Fibroblast of the aortic adventitia (primary cell): ENCODE measurements around the gene LRRIQ3. TPM values are rescaled to one million over a fixed set of nuclear protein-coding genes. Genes with fewer than 3 reads are reported as not detected.

Experiments
- DNase-seq: peaks from one replicate; pipeline ENCODE4 v3.0.0-alpha.2; 2010; ENCODE audit warnings: low read depth
- H3K4me3 ChIP-seq: 2 replicates; pipeline ENCODE4 v1.5.1; 2011; ENCODE audit warnings: low read depth, mild to moderate bottlenecking, control low read depth, low read length, moderate library complexity
- total RNA-seq: library from RNA; depleted of rRNA; stranded (reverse); fragments of >200 nt; gene quantifications from 2 replicates; pipeline ENCODE4 v1.2.3, GENCODE V29; 2012; ENCODE audit warnings: low replicate concordance
- TF ChIP-seq, protein P1 (sequence below): IDR thresholded peaks from 2 replicates; pipeline ENCODE4 v1.5.1; 2011; ENCODE audit warnings: mild to moderate bottlenecking, low read length, control low read depth, inconsistent platforms; ENCODE audit not compliant: insufficient read depth

Gene LRRIQ3
- total RNA-seq, 1 donor, result 1.4 TPM

DNA sequence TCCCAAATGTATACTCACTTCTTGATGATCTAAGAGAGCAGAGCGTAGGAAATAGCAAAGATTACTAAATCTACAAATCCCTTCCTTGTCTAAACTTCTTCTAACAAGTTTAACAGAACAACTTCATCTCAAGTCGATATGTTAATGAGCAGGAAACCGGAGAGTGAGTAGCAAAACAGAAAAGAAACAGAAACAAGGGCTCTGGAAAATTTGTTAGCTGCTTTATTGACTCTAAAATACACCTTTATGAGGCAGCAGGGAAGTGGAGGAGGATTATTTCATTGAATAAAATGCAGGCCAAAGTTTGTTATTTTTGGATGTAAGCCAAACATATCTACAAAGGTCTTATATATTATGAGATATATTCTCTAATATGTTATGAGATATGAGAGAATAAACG, 192.4 kb downstream of the LRRIQ3 start:
- TF ChIP-seq, protein P1, sequence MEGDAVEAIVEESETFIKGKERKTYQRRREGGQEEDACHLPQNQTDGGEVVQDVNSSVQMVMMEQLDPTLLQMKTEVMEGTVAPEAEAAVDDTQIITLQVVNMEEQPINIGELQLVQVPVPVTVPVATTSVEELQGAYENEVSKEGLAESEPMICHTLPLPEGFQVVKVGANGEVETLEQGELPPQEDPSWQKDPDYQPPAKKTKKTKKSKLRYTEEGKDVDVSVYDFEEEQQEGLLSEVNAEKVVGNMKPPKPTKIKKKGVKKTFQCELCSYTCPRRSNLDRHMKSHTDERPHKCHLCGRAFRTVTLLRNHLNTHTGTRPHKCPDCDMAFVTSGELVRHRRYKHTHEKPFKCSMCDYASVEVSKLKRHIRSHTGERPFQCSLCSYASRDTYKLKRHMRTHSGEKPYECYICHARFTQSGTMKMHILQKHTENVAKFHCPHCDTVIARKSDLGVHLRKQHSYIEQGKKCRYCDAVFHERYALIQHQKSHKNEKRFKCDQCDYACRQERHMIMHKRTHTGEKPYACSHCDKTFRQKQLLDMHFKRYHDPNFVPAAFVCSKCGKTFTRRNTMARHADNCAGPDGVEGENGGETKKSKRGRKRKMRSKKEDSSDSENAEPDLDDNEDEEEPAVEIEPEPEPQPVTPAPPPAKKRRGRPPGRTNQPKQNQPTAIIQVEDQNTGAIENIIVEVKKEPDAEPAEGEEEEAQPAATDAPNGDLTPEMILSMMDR, result no peak
- no peak overlapping the region for H3K4me3 ChIP-seq
- no peak for DNase-seq

DNA sequence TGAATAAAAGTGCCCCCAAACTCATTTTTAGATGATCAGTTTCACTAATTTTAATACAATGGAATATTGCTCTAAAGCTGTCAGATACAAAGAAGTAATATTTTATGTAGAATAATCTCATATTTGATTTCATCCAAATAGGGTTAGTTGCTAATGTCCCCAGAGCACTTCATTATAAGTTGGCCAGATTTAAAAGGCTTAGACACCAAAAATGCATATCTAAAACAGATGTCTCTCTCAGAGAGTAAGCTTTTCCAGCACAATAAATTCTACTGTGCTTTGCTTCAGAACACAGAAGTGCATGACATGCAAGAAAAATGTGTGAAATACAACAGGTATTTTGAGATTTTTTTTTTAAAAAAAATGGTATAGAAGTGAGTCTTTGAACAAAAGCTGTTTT, 194.2 kb downstream of the LRRIQ3 start:
- TF ChIP-seq, protein P1, result no peak
- no peak for DNase-seq
- no peak overlapping the region for H3K4me3 ChIP-seq

DNA sequence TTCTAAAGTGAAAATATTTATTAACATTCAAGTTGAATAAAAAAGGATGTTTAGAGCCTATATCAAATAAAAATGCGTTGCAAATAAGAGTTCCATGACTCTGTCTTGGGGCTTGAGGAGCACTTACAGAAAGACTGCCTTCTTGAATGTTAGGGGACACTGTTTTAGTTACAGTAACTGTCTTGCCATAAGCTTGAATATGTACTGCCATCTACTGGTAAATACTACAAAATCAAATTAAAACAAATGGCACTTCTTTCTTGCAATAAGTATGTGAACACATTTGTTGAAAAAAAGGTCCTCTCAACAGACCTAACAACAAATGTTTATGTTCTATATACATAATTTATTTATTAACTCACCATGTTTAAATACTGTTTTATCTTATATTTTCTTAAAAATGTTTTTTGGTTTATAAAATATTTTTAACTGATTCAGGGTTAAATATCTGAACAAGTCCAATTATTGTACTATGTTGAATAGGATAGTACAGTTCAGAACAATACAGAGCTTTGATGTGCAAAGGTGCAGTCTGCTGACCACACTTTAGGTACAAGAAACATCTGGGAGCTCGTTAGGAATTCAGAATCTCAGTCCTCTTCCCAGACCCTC, 199.5 kb downstream of the LRRIQ3 start:
- DNase-seq, result peak; percentile 44
- TF ChIP-seq, protein P1, result peak; percentile 34
- no peak overlapping the region for H3K4me3 ChIP-seq

DNA sequence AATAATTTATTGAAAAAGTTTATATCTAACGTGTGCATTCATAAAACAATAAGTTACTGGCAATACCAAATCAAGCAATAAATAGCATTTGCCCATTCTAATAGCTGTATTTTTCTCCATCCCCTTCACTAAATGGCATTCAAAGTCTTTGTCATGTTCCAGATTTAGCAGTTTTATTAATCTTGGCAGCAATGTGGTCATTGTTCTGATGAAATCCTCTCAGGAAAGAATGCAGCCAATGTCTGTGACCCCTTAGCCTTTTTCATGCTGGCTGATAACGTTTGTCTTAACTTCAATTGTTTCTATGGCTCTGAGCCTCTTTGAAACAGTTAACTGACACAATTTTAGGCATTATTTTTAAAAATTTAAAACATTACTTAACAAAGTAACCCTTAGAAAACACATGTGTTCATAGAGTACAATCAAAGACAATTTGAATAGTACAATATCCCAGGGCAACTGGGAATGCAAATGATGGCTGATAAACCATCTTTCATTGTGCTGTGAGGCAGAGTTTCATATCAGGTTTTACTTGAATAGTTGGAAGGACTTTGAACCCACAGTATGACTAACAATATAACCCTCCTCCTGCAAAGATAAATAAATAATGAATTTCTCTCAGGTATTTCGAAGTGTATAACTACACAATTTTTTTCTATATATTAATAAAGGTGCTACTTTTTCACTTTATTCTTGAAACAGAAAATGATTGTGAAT, 217.5 kb downstream of the LRRIQ3 start:
- no peak overlapping the region for H3K4me3 ChIP-seq
- DNase-seq, result peak; percentile 13
- TF ChIP-seq, protein P1, result no peak

DNA sequence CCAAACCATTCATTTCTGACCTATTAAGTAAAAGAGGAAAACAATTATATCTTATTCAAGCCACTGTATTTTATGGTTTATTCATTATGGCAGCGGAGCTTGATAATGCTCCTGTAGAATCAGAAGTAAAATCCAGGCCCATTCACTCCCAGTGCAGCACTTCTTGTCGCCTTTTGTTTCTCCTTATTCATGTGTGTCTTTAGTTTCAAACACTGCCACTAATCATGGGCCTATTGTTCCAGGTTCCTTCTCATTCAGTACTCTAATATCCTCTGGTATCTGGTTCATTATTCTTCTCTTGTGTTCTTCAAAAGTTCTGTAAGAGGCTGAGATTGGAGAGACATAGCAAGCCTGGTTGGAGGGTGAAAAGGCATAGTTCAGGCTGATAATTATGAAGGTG, 218.3 kb downstream of the LRRIQ3 start:
- H3K4me3 ChIP-seq, result no peak overlapping the region
- DNase-seq, result no peak
- TF ChIP-seq, protein P1, result no peak

DNA sequence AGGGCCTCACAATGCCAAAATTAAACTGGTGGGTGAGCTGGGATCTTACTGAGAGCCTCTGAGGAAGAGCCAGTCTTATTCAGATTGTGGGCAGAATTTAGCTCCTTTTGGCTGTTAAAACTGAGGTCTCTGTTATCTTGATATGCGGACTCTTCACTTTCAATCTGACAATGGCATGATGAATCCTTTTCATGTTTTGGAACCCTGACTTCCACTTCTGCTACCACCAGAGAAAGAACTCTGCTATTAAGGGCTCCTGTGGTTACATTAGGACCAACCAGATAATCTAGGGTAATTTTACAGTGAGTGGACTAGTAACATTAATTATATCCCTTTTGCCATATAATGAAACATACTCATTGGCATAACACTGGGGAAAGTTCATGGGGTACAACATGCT, 219.0 kb downstream of the LRRIQ3 start:
- TF ChIP-seq, protein P1, result no peak
- DNase-seq, result no peak
- no peak overlapping the region for H3K4me3 ChIP-seq

Other genes starting within 250 kb of the LRRIQ3 start
- gene FPGT, start 66 bp upstream of the LRRIQ3 start, total RNA-seq, result 7.7 and 32.1 TPM in 2 replicates
- gene TNNI3K, start 37.2 kb upstream of the LRRIQ3 start, total RNA-seq, result 1.6 TPM in 1 of 2 replicates, not detected in the other